Spinal cord (tissue), 10 donors: ENCODE data around the gene FCAMR. TPM values are rescaled to one million over a fixed set of nuclear protein-coding genes. Genes with fewer than 3 reads are reported as not detected.

Source experiments
- DNase-seq, 6 donors: peaks; one replicate each; pipeline versions ENCODE4 v3.0.0 to v3.0.0-alpha.2; 2013 to 2015; ENCODE audit warnings: low spot score in 6 of 6, low read depth in 4 of 6
- H3K27ac ChIP-seq: one replicate; pipeline ENCODE4 v1.5.1; 2013; ENCODE audit warnings: low read depth, low read length, control low read depth
- H3K27me3 ChIP-seq: one replicate; pipeline ENCODE4 v1.6.1; 2013; ENCODE audit warnings: low read length; ENCODE audit not compliant: control insufficient read depth, insufficient read depth
- H3K36me3 ChIP-seq: one replicate; pipeline ENCODE4 v1.6.1; 2013; ENCODE audit warnings: low read length; ENCODE audit not compliant: control insufficient read depth, insufficient read depth
- H3K4me1 ChIP-seq: one replicate; pipeline ENCODE4 v1.6.1; 2013; ENCODE audit warnings: low read length; ENCODE audit not compliant: control insufficient read depth, insufficient read depth
- H3K4me3 ChIP-seq: one replicate; pipeline ENCODE4 v1.5.1; 2013; ENCODE audit warnings: low read depth, low read length, control low read depth
- H3K9me3 ChIP-seq: one replicate; pipeline ENCODE4 v1.6.1; 2013; ENCODE audit warnings: low read length; ENCODE audit not compliant: control insufficient read depth, insufficient read depth
- WGBS: methylation state at CpG from one replicate; pipeline ENCODE4 v1.1.5; 2013; ENCODE audit warnings: missing lambda C conversion rate; ENCODE audit not compliant: insufficient coverage; 5-methylcytosine and 5-hydroxymethylcytosine counted together
- polyA plus RNA-seq, 2 donors: library from polyadenylated mRNA; unstranded; fragments of 120-200 nt; gene quantifications; one replicate each; pipeline ENCODE4 v1.2.1, GENCODE V29; 2013; ENCODE audit not compliant: insufficient read length in 2 of 2
- total RNA-seq, 2 donors: library from RNA; depleted of rRNA in 1 of 2; stranded (reverse); fragments of 120-200 nt in 1 of 2; fragments of >200 nt in 1 of 2; gene quantifications; one replicate each; pipeline versions ENCODE4 v1.2.3 to v1.2.4, GENCODE V29; 2013 to 2014
- donor health status: healthy.

The FCAMR gene
- total and polyA plus RNA-seq, 4 donors, result 0.12 to 0.20 TPM; not detected in 2

GRCh38 chr1:206951318-206952100 is 18.8 kb downstream of the FCAMR start:
- H3K36me3 ChIP-seq, result no peaks in the 10 kb centered on the region
- H3K27me3 ChIP-seq, result no peaks in the 10 kb centered on the region
- WGBS, result 80% methylated on average over 1 of the region's 4 CpGs
- peaks cover 8% of the 10 kb centered on the region for H3K4me1 ChIP-seq
- no peak for DNase-seq
- no peaks in the 10 kb centered on the region for H3K9me3 ChIP-seq
- H3K4me3 ChIP-seq, result no peak overlapping the region
- no peak overlapping the region for H3K27ac ChIP-seq

GRCh38 chr1:206949641-206950040 is 20.6 kb downstream of the FCAMR start:
- 94% methylated on average over 3 of the region's 5 CpGs for WGBS

GRCh38 chr1:206949208-206949607 is 21.1 kb downstream of the FCAMR start:
- Histone ChIP-seq H3K27ac (no peak overlapping the region), H3K36me3 (no peaks in the 10 kb centered on the region), H3K27me3 (no peaks in the 10 kb centered on the region), H3K9me3 (no peaks in the 10 kb centered on the region), H3K4me3 (no peak overlapping the region), H3K4me1 (peaks cover 3% of the 10 kb centered on the region)
- no CpG with 5 or more reads among the region's 4 CpGs for WGBS
- no peak for DNase-seq

More at GRCh38 chr1:206949641-206950040, 20.6 kb downstream of the FCAMR start:
- peaks cover 3% of the 10 kb centered on the region for H3K4me1 ChIP-seq
- no peak overlapping the region for H3K4me3 ChIP-seq
- no peaks in the 10 kb centered on the region for H3K9me3 ChIP-seq
- no peaks in the 10 kb centered on the region for H3K36me3 ChIP-seq
- no peaks in the 10 kb centered on the region for H3K27me3 ChIP-seq
- H3K27ac ChIP-seq, result no peak overlapping the region
- DNase-seq, result no peak

- Histone ChIP-seq H3K27me3 (no peaks in the 10 kb centered on the region), H3K27ac (no peak overlapping the region), H3K4me1 (no peaks in the 10 kb centered on the region), H3K36me3 (no peaks in the 10 kb centered on the region), H3K9me3 (no peaks in the 10 kb centered on the region), H3K4me3 (no peak overlapping the region)
- no peak for DNase-seq
- WGBS, result 86% methylated on average over 3 of the region's 3 CpGs
Observed at GRCh38 chr1:206947255-206947654, 23.0 kb downstream of the FCAMR start.

GRCh38 chr1:206946261-206946660 is 24.0 kb downstream of the FCAMR start, which contains the start of gene PIGR:
TSS of gene PIGR (minus strand) at chr1:206946466. CDS start at chr1:206940531, 5,935 bp downstream.
- Histone ChIP-seq H3K27me3 (no peaks in the 10 kb centered on the region), H3K36me3 (no peaks in the 10 kb centered on the region), H3K27ac (no peak within 1 kb of the TSS), H3K9me3 (no peaks in the 10 kb centered on the region), H3K4me1 (no peaks in the 10 kb centered on the region), H3K4me3 (no peak within 1 kb of the TSS)
- no peak for DNase-seq
- WGBS, result 76% methylated on average over 7 of the region's 7 CpGs

GRCh38 chr1:206945779-206946178 is 24.5 kb downstream of the FCAMR start:
- no peaks in the 10 kb centered on the region for H3K27me3 ChIP-seq
- no peaks in the 10 kb centered on the region for H3K4me1 ChIP-seq
- DNase-seq, result no peak
- no peaks in the 10 kb centered on the region for H3K36me3 ChIP-seq
- no peak overlapping the region for H3K4me3 ChIP-seq
- no peak overlapping the region for H3K27ac ChIP-seq
- H3K9me3 ChIP-seq, result no peaks in the 10 kb centered on the region
- no CpG with 5 or more reads among the region's 4 CpGs for WGBS

- WGBS, result no CpG with 5 or more reads among the region's 5 CpGs
- Histone ChIP-seq H3K4me3 (no peak overlapping the region), H3K27ac (no peak overlapping the region), H3K4me1 (no peaks in the 10 kb centered on the region), H3K27me3 (no peaks in the 10 kb centered on the region), H3K36me3 (no peaks in the 10 kb centered on the region), H3K9me3 (no peaks in the 10 kb centered on the region)
- no peak for DNase-seq
Observed at GRCh38 chr1:206944703-206945102, 25.6 kb downstream of the FCAMR start.

- no peaks in the 10 kb centered on the region for H3K27me3 ChIP-seq
- H3K9me3 ChIP-seq, result no peaks in the 10 kb centered on the region
- WGBS, result 42% methylated on average over 3 of the region's 6 CpGs
- H3K27ac ChIP-seq, result no peak overlapping the region
- no peak for DNase-seq
- H3K4me1 ChIP-seq, result no peaks in the 10 kb centered on the region
- no peak overlapping the region for H3K4me3 ChIP-seq
- H3K36me3 ChIP-seq, result no peaks in the 10 kb centered on the region
Observed at GRCh38 chr1:206941766-206942418, 28.4 kb downstream of the FCAMR start.

- WGBS, result 100% methylated on average over 1 of the region's 3 CpGs
- Histone ChIP-seq H3K27ac (no peak overlapping the region), H3K4me3 (no peak overlapping the region), H3K9me3 (no peaks in the 10 kb centered on the region), H3K27me3 (no peaks in the 10 kb centered on the region), H3K4me1 (no peaks in the 10 kb centered on the region), H3K36me3 (no peaks in the 10 kb centered on the region)
- no peak for DNase-seq
Observed at GRCh38 chr1:206940588-206940936, 29.7 kb downstream of the FCAMR start.
